HL-60/S4 (cell line): ENCODE results near the gene ZNF684.
"Not testable (repeated sequence)": the region's sequence is repeated elsewhere in the genome, so short reads cannot be mapped to it uniquely, and the experiment has no call there.

Experiments used
- in situ Hi-C: fragments of 300-500 bp; cut with MboI; formaldehyde crosslinking; loops from 2 replicates; pipeline ENCODE4 v1.14.3; 2022; ENCODE audit warnings: low sequenced_read_pairs

ZNF684 gene

DNA sequence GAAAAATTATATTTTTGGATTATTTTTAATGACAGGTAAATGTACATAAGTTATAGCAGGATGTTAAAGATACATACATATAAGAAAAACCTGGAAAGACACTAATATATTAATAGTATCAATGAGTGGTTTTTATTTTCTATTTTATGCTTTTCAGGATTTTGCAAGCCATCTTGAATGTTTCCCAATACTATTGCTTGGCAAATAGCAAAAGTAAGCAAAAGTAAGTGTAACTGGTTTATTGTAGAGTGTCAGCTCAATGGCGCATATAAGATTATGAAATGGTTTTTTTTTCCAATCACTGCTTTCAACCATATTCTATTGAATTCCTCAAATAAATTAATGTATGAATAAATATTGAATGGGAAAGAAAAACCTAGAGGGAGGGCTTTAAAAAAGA, 36.4 kb downstream of the ZNF684 start:
- in situ Hi-C loops, result no loop called here

DNA sequence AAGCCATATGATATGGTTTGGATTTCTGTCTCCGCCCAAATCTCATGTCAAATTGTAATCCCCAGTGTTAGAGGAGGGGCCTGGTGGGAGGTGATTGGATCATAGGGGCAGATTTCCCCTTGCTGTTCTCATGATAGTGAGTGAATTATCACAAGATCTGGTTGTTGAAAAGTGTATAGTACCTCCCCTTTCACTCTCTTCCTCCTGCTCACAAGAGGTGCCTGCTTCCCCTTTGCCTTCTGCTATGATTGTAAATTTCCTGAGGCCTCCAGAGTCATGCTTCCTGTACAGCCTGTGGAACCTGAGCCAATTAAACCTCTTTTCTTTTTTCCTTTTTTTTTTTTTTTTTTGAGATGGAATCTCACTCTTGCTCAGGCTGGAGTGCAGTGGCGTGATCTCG, 43.4 kb downstream of the ZNF684 start:
- in situ Hi-C loops, result not testable (repeated sequence)

DNA sequence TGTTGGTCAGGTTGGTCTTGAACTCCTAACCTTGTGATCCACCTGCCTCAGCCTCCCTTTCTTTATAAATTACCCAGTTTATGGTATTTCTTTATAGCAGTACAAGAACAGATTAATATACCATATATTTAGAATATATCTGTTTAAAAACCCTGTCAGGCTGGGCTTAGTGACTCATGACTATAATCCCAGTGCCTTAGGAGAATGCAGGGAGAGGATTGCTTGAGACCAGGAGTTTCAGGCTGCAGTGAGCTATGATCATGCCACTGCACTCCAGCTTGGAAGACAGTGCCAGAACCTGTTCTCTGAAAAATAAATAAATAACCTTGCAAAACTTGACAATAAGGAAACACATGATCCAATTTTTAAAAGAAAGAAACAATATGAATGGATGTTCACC, 43.9 kb downstream of the ZNF684 start:
- in situ Hi-C loops, result no loop called here

DNA sequence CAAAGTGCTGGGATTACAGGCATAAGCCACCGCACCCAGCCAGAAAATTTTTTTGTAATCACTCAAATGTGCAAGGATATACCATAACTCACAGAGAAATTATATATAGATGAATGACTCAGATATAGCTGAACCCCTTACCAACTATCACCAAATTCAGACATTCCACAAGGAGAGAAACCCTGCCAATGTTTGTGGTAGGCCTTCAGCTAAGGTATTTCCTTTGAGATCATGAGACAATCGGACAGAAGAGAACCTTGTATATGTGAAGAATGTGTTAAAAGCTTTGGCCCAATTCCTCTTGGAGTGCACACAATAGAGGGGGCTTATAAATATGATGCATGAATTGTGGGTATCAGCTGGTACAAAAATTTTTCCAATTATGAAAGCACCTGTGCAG, 50.7 kb downstream of the ZNF684 start:
- in situ Hi-C loops, result no loop called here

DNA sequence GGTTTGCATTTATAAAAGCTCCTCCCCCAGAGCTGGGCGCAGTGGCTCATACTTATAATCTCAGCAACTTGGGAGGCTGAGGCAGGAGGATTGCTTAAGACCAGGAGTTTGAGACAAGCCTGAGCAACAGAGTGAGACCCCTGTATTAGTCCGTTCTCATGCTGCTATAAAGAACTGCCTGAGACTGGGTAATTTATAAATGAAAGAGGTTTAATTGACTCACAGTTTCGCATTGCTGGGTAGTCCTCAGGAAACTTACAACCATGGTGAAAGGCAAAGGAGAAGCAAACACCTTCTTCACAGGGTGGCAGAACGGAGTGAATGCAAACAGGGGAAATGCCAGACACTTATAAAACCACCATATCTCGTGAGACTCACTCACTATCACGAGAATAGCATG, 52.5 kb downstream of the ZNF684 start:
- in situ Hi-C loops, result no loop called here

DNA sequence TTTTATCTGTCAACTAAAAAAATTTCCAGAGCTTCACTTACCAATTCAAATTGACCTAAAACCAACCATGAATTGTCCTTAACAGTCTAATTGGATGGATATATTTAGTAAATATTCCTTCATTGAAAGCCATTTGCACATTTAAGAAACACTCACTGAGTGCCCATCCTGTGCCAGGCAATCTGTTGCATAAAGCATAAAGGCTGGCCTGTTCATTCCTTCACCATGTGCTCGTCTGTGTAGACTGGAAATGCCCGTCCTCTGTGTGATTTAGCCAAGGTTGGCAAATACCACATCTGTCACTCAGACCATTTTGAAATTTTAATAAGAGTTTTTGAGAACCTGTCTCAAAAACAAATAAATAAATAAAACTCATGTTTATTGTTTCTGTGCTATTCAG, 57.1 kb downstream of the ZNF684 start:
- in situ Hi-C loops, result no loop called here

DNA sequence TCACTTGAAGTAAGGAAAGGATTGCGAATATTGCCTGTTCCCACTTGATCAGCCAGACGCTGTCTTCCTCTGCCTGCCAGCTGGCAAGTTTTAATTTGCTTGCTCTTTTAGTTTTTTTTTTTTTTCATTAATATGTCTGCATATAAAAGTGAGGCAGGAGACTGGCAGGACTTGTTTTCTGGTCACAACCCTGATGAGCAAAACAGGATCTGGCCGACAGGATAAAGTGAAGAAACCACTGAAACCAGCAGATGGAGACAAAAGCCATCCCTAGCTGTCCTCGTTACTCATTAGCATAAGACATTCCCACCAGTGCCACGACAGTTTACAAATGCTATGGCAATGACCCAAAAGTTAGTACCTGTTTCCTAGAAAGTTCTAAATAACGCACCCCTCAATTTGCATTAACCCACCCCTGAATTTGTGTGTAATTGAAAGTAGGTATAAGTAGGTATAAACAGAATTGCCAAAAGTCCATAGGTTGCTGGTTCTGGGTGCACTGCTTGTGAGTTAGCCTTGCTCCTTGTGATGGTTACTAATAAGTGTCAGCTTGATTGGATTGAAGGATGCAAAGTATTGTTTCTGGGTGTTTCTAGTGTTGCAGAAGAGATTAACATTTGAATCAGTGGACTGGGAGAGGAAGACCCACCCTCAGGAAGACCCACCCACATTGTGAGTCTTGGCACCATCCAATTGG, 60.8 kb downstream of the ZNF684 start:
- in situ Hi-C loops, result no loop called here

DNA sequence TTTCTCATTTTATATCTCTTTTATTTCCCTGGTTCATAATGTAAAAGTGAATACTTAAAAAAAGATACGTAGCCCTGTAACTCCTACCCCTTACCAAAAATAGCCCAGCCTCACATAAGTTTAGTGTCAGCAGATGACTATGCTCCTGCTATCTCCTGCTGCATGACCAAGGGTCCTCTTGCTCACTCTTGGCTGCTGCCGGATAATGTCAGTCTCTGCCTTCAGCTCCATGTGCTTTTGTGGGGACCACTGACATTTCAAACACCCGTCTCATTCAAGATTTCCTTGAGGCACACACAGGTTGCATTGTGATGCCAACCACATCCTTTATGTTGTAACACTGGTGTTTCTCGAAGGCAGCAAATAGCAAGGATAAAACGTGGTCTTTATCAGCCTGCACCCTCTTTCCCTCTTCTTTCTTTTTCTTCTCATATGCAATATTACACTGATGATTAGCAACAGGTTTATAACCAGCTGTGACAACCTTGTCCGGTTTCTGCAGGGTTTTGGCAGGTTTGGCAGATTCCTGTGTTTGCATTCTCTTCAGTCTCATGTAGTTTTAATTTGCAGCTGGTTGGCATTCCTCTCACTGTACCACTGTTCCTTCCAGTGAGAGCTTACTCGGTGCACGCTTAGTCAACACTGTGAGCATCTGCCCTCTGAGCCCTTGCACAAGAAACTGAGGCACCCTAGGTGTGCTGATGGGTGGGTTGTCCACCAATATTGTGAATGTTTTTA, 62.2 kb downstream of the ZNF684 start:
- in situ Hi-C loops, result no loop called here

DNA sequence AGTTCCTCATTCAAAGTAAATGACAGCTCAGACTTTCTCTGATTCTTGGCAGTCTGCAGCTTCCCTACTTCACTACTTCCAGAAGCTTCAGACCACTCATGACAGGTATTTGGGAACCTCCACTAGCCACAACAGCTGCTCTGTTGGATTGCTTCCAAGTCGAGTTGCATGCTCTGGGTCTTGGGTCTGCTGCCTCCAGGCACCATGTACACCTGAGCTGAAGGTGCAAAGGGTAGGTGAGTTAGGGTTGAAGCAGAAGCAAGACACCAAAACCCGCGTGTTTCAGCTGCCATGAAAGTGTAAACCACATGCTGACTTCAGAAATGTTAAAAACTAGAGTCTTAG, 62.7 kb downstream of the ZNF684 start:
- in situ Hi-C loops, result no loop called here

DNA sequence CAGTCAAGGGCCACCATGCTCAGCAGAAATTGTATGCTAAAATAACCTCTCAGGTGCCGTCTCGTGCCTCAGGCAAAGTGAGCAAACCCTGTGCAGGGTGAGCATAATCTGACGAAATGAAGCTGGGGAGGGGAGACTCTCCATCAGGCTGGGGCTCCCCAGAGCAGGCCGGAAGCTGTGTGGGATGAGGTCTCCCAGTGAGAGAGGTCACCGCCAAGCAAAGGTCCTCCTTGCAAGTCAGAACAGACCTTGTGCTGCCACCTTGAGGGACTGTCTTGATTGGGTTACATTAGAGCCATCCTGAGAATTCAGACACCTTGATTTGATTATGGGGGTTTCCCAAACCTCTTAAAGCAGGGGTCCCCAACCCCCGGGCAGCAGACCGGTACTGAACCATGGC, 64.2 kb downstream of the ZNF684 start:
- in situ Hi-C loops, result no loop called here
